Measurements from ENCODE around the gene TLCD5.
A peak's percentile ranks its signal among the peaks of the same experiment; 100 is the strongest.

DNA sequence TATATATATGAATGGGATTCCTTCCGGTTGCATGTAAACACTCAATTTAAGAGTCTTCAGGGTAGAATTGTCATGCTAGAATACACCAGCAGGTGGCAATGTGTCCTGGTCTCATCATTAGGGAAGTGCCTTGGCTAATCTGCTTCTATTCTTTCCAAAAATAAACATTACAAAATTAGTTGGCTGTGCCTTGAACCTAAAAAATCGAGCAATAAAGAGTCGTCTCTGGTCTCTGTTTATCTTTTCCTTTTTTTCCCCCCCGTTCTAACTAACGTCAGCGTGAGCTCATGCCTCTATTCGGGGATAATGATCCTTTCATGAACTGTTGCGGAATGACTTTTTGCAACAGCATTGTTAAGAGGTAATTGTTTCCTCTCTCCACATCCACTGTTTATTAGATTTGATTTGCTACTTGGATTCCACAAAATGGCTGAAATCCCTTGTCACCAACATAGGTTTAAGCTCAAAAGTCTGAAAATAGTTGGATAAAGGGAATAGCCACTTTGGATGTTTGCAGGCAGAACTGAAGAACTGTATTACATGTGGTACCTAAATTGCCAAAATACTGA, 9.9 kb downstream of the TLCD5 start:
- TF ChIP-seq, protein P1, sequence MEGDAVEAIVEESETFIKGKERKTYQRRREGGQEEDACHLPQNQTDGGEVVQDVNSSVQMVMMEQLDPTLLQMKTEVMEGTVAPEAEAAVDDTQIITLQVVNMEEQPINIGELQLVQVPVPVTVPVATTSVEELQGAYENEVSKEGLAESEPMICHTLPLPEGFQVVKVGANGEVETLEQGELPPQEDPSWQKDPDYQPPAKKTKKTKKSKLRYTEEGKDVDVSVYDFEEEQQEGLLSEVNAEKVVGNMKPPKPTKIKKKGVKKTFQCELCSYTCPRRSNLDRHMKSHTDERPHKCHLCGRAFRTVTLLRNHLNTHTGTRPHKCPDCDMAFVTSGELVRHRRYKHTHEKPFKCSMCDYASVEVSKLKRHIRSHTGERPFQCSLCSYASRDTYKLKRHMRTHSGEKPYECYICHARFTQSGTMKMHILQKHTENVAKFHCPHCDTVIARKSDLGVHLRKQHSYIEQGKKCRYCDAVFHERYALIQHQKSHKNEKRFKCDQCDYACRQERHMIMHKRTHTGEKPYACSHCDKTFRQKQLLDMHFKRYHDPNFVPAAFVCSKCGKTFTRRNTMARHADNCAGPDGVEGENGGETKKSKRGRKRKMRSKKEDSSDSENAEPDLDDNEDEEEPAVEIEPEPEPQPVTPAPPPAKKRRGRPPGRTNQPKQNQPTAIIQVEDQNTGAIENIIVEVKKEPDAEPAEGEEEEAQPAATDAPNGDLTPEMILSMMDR (IDR thresholded peaks at IDR 0.05) = peak; percentile 66 to 77 (median 69)
- TF ChIP-seq POLR2A (IDR thresholded peaks at IDR 0.05) = no peak
- TF ChIP-seq POLR2AphosphoS5 (IDR thresholded peaks at IDR 0.05) = peak; percentile 69 to 82 (median 80)
- TF ChIP-seq EP300 (IDR thresholded peaks at IDR 0.05; ENCODE audit: low read depth) = peak; percentile 77
